ENCODE data around the gene POLR3GL.

DNA sequence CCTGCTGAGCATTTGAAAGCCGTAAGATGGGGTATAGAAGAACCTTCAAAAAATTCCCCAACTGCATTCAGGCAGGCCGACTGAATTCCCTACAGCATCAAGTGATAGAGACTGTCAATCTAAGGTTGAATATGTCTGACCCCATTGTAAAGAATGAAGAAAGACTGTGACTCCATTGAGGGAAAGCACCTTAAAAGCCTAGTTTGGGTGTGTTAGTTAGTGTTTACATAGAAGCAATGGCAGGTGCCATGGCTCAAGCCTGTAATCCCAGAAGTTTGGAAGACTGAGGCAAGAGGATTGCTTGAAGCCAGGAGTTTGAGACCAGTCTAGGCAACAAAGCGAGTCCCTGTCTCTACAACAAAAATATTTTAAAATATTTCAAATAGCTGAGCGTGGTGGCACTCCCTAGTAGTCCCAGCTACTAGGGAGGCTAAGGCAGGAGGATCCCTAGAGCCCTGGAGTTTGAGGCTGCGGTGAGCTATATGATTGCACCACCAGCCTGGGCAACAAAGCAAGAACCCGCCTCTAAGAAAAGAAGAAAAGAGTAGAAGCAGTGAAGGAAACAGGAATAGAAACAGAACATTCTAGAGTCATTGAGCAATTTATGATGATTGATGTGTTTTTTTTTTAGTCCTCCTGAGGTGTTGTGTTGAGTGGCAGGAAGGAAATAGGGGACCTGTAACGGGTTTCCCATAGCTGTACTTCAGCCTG is 15.4 kb downstream of the POLR3GL start:
- no peak for TF ChIP-seq CTCF (IDR thresholded peaks at IDR 0.05)
- TF ChIP-seq POLR2A (IDR thresholded peaks at IDR 0.05), result no peak

Measured in right lobe of liver (tissue), 4 donors.